ENCODE data around the gene ATP8A2. TPM values are rescaled to one million over a fixed set of nuclear protein-coding genes. Genes with fewer than 3 reads are reported as not detected.
"Not testable (repeated sequence)": the region's sequence is repeated elsewhere in the genome, so short reads cannot be mapped to it uniquely, and the experiment has no call there.

ATP8A2 gene
- total and polyA plus RNA-seq, 9 donors: 0.23 to 0.95 (median 0.35) TPM

- TF ChIP-seq, protein P1, sequence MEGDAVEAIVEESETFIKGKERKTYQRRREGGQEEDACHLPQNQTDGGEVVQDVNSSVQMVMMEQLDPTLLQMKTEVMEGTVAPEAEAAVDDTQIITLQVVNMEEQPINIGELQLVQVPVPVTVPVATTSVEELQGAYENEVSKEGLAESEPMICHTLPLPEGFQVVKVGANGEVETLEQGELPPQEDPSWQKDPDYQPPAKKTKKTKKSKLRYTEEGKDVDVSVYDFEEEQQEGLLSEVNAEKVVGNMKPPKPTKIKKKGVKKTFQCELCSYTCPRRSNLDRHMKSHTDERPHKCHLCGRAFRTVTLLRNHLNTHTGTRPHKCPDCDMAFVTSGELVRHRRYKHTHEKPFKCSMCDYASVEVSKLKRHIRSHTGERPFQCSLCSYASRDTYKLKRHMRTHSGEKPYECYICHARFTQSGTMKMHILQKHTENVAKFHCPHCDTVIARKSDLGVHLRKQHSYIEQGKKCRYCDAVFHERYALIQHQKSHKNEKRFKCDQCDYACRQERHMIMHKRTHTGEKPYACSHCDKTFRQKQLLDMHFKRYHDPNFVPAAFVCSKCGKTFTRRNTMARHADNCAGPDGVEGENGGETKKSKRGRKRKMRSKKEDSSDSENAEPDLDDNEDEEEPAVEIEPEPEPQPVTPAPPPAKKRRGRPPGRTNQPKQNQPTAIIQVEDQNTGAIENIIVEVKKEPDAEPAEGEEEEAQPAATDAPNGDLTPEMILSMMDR (IDR thresholded peaks at IDR 0.05): no peak
- TF ChIP-seq POLR2A (IDR thresholded peaks at IDR 0.05): no peak
- no peak for TF ChIP-seq EP300 (IDR thresholded peaks at IDR 0.05)
- no peaks in the 10 kb centered on the region for H3K4me1 ChIP-seq (ENCODE audit: insufficient read depth)
- H3K27ac ChIP-seq: no peak overlapping the region
- no peak overlapping the region for H3K4me3 ChIP-seq
- WGBS, 3 donors: 74 to 79% (median 75%) methylated on average over 4 of the region's 4 CpGs
- H3K9me3 ChIP-seq: no peaks in the 10 kb centered on the region
- intact Hi-C loops (cut with DNase I): no loop called here
- H3K36me3 ChIP-seq: no peaks in the 10 kb centered on the region
- DNase-seq: no peak
- no peaks in the 10 kb centered on the region for H3K27me3 ChIP-seq
Measured at GRCh38 chr13:25778808-25779305, 407.1 kb downstream of the ATP8A2 start.

GRCh38 chr13:25783076-25783475 is 411.3 kb downstream of the ATP8A2 start:
- Histone ChIP-seq H3K27me3 (no peaks in the 10 kb centered on the region), H3K36me3 (no peaks in the 10 kb centered on the region), H3K27ac (no peak overlapping the region), H3K4me3 (no peak overlapping the region), H3K4me1 (ENCODE audit: insufficient read depth) (no peaks in the 10 kb centered on the region), H3K9me3 (no peaks in the 10 kb centered on the region)
- intact Hi-C loops (cut with DNase I): no loop called here
- DNase-seq: no peak
- no peak for TF ChIP-seq POLR2A (IDR thresholded peaks at IDR 0.05)
- no peak for TF ChIP-seq EP300 (IDR thresholded peaks at IDR 0.05)
- TF ChIP-seq, protein P1 (IDR thresholded peaks at IDR 0.05): no peak
- WGBS, 3 donors: 27 to 41% (median 30%) methylated on average over 2 of the region's 2 CpGs

DNA sequence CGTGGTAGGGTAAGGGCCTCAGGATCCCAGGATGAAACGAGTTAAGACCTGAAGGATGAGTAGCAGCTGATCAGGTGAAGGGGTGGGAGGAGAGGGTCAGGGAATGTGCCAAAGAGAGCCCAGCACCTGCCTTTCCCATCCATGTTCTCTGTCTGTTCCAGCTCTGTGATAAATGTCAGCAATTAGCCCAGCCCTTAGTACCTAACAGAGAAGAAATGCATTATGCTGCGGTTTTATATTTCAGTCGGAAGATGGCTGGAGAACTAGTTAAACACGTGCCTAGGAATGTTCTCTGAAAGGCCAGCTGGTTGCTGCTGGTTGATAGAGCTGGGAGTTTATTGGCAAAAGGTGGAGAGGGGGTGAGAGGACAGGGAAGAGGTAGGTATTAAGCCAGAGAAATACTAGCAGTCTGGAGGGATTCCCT is 411.8 kb downstream of the ATP8A2 start:
- DNase-seq: no peak
- WGBS, 3 donors: 25 to 29% (median 29%) methylated on average over 5 of the region's 5 CpGs
- intact Hi-C loops (cut with DNase I): no loop called here
- Histone ChIP-seq H3K27ac (no peak overlapping the region), H3K27me3 (no peaks in the 10 kb centered on the region), H3K4me3 (no peak overlapping the region), H3K4me1 (ENCODE audit: insufficient read depth) (no peaks in the 10 kb centered on the region), H3K36me3 (no peaks in the 10 kb centered on the region), H3K9me3 (no peaks in the 10 kb centered on the region)
- no peak for TF ChIP-seq POLR2A (IDR thresholded peaks at IDR 0.05)
- TF ChIP-seq, protein P1 (IDR thresholded peaks at IDR 0.05): no peak
- TF ChIP-seq EP300 (IDR thresholded peaks at IDR 0.05): no peak

DNA sequence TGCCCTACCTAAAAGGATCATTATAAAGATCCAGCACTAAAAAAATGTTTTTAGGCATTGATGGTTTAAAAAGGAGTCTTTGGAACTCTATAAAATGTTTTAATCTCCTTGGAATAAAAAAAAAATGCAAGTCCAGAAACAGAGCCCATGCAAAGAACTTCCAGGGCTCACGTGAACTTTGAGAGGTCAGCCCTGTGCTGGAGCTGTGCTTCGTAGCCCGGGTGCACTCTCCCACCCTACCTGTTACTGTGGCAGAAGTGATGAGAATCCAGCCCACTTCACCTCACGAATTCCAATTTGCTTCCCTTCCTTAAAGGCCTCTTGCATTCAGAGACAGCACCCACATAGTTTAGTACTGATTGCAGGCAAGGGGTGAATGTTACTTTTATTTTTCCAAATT is 412.3 kb downstream of the ATP8A2 start:
- Histone ChIP-seq H3K27ac (no peak overlapping the region), H3K27me3 (no peaks in the 10 kb centered on the region), H3K9me3 (no peaks in the 10 kb centered on the region), H3K4me1 (ENCODE audit: insufficient read depth) (no peaks in the 10 kb centered on the region), H3K4me3 (no peak overlapping the region), H3K36me3 (no peaks in the 10 kb centered on the region)
- intact Hi-C loops (cut with DNase I): no loop called here
- DNase-seq: no peak
- no peak for TF ChIP-seq EP300 (IDR thresholded peaks at IDR 0.05)
- WGBS, 3 donors: 58 to 66% (median 61%) methylated on average over 4 of the region's 4 CpGs

DNA sequence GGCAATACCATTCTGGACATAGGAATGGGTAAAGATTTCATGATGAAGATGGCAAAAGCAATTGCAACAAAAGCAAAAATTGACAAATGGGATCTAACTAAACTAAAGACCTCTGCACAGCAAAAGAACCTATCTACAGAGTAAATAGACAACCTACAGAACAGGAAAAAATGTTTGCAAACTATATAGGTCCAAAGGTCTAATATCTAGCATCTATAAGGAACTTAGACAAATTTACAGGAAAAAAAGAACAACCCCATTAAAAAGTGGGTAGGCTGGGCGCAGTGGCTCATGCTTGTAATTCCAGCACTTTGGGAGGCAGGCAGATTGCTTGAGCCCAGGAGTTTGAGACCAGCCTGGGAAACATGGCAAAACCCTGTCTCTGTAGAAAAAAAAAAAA is 418.4 kb downstream of the ATP8A2 start:
- 93 to 100% (median 97%) methylated on average over 1 of the region's 1 CpG for WGBS, 3 donors
- H3K4me3 ChIP-seq; H3K27ac ChIP-seq; intact Hi-C loops (cut with DNase I); H3K4me1 ChIP-seq (ENCODE audit: insufficient read depth); H3K9me3 ChIP-seq; DNase-seq; H3K27me3 ChIP-seq; H3K36me3 ChIP-seq: not testable (repeated sequence)
